Smooth muscle cell (in vitro differentiated cells): ENCODE data around the gene RHBDD3. TPM values are rescaled to one million over a fixed set of nuclear protein-coding genes. Genes with fewer than 3 reads are reported as not detected.

Experiments used
- DNase-seq: peaks from one replicate; lab custom pipeline; 2025; ENCODE audit not compliant: unreplicated experiment; lab: John Stamatoyannopoulos, UW
- H2AFZ ChIP-seq: fragments of 200-600 bp; sonication (generic); 2 replicates; pipeline ENCODE4 v1.6.0; 2016; ENCODE audit warnings: antibody characterized with exemption, low read depth, mild to moderate bottlenecking
- H3F3A ChIP-seq: fragments of 200-600 bp; sonication (generic); 2 replicates; pipeline ENCODE4 v1.6.0; 2017; ENCODE audit warnings: antibody characterized with exemption, low read depth
- H3K27ac ChIP-seq: fragments of 200-600 bp; sonication (generic); 2 replicates; pipeline ENCODE4 v1.5.1; 2016; ENCODE audit warnings: low read depth, mild to moderate bottlenecking
- H3K27me3 ChIP-seq: fragments of 200-600 bp; sonication (generic); 2 replicates; pipeline ENCODE4 v1.6.1; 2016; ENCODE audit warnings: low read depth, mild to moderate bottlenecking
- H3K36me3 ChIP-seq: fragments of 200-600 bp; sonication (generic); 2 replicates; pipeline ENCODE4 v1.5.1; 2016; ENCODE audit warnings: low read depth
- H3K4me1 ChIP-seq: fragments of 200-600 bp; sonication (generic); 2 replicates; pipeline ENCODE4 v1.5.1; 2016; ENCODE audit warnings: low read depth
- H3K4me2 ChIP-seq: fragments of 200-600 bp; sonication (generic); 2 replicates; pipeline ENCODE4 v1.6.0; 2016; ENCODE audit warnings: mild to moderate bottlenecking
- H3K4me3 ChIP-seq: fragments of 200-600 bp; sonication (generic); 2 replicates; pipeline ENCODE4 v1.5.1; 2016; ENCODE audit warnings: mild to moderate bottlenecking
- H3K79me2 ChIP-seq: fragments of 200-600 bp; sonication (generic); 2 replicates; pipeline ENCODE4 v1.6.0; 2016; ENCODE audit warnings: low read depth, mild to moderate bottlenecking
- H3K9ac ChIP-seq: fragments of 200-600 bp; sonication (generic); 2 replicates; pipeline ENCODE4 v1.6.0; 2016; ENCODE audit warnings: low read depth
- H3K9me3 ChIP-seq: fragments of 200-600 bp; sonication (generic); replicated peaks from 2 replicates; pipeline ENCODE4 v1.5.1; 2016; ENCODE audit warnings: low read depth
- H4K20me1 ChIP-seq: fragments of 200-600 bp; sonication (generic); 2 replicates; pipeline ENCODE4 v1.6.0; 2016; ENCODE audit warnings: low read depth
- WGBS: methylation state at CpG from one replicate; pipeline ENCODE4 v1.1.7; 2016; ENCODE audit warnings: low lambda C conversion rate; 5-methylcytosine and 5-hydroxymethylcytosine counted together
- polyA plus RNA-seq: library from polyadenylated mRNA; unstranded; fragments of >200 nt; fragmentation: Nextera tagmentation; extraction: Ambion mirVana; gene quantifications from 2 replicates; pipeline ENCODE4 v1.2.1, GENCODE V29; 2016
- total RNA-seq: library from RNA; depleted of rRNA; stranded (reverse); fragments of >200 nt; gene quantifications from 2 replicates; pipeline ENCODE4 v1.2.3, GENCODE V29; 2014
- TF ChIP-seq, protein P1 (sequence below): fragments of 200-600 bp; sonication (generic); IDR thresholded peaks from 2 replicates; pipeline ENCODE4 v1.5.1; 2017; ENCODE audit warnings: borderline replicate concordance, mild to moderate bottlenecking, antibody characterized with exemption; ENCODE audit not compliant: insufficient read depth, poor library complexity, severe bottlenecking

The RHBDD3 gene
- total and polyA plus RNA-seq, 2 experiments from 2014 or later: 16.5 to 39.1 TPM

DNA sequence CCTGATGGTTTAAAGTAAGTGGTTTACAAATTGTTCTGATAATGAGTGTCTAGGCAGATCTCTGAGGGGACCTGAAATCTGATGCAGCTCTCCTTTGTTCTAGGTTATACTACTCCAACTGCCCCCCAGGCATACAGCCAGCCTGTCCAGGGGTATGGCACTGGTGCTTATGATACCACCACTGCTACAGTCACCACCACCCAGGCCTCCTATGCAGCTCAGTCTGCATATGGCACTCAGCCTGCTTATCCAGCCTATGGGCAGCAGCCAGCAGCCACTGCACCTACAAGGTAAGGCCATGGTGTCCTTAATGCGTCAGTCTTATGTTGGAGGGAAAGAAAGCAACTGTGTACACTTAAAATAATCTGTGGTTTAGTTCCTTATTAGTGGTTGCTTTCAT is 10.1 kb upstream of the RHBDD3 start:
- Histone ChIP-seq H3K4me2 (no peak overlapping the region), H3K4me1 (no peaks in the 10 kb centered on the region), H3K79me2 (peaks cover 100% of the 10 kb centered on the region), H4K20me1 (peaks cover 100% of the 10 kb centered on the region), H3K9ac (no peak overlapping the region), H3K4me3 (no peak overlapping the region), H3K27ac (no peak overlapping the region), H3F3A (no peaks in the 10 kb centered on the region), H3K27me3 (no peaks in the 10 kb centered on the region), H3K9me3 (no peaks in the 10 kb centered on the region), H3K36me3 (peaks cover 46% of the 10 kb centered on the region), H2AFZ (no peak overlapping the region)
- TF ChIP-seq, protein P1, sequence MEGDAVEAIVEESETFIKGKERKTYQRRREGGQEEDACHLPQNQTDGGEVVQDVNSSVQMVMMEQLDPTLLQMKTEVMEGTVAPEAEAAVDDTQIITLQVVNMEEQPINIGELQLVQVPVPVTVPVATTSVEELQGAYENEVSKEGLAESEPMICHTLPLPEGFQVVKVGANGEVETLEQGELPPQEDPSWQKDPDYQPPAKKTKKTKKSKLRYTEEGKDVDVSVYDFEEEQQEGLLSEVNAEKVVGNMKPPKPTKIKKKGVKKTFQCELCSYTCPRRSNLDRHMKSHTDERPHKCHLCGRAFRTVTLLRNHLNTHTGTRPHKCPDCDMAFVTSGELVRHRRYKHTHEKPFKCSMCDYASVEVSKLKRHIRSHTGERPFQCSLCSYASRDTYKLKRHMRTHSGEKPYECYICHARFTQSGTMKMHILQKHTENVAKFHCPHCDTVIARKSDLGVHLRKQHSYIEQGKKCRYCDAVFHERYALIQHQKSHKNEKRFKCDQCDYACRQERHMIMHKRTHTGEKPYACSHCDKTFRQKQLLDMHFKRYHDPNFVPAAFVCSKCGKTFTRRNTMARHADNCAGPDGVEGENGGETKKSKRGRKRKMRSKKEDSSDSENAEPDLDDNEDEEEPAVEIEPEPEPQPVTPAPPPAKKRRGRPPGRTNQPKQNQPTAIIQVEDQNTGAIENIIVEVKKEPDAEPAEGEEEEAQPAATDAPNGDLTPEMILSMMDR: no peak
- no peak for DNase-seq
- 100% methylated on average over 1 of the region's 1 CpG for WGBS

DNA sequence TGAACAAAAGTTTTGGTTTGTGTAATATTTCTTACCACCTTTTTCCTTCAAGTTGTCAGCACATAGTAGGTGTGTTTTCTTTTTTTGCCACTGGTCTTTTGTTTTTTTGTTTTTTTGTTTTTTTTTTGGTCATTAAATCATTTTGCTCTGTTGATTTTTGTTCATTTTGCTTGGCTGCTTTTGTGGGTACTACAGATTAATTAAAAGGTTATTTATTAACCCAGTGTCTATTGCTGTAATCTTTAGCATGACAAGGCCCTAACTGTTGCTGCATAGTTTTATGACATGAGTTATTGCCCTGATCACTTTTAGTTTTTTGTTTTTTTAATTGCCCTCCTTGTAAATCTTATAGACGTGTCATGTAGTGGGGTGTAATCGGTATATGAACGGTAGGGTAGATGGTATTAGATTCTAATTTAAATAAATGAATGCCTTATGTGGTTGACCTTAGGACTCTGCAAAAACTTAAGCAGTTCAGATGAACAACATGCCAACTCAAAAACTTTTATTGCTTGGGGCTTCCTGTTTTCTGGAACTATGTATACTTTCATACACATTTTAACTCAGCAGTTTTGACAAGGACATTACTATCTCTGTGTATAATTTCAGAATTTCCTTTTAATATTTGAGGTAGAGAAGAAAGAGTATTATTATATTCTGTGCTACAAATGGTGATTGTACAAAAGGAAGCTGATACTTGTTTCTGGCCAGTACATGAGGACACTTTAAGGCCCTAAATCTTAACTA is 8.2 kb upstream of the RHBDD3 start:
- H3K27me3 ChIP-seq: no peaks in the 10 kb centered on the region
- H2AFZ ChIP-seq: no peak overlapping the region
- no peak overlapping the region for H3K4me3 ChIP-seq
- H3K79me2 ChIP-seq: peaks cover 100% of the 10 kb centered on the region
- H3K4me2 ChIP-seq: no peak overlapping the region
- H4K20me1 ChIP-seq: peaks cover 100% of the 10 kb centered on the region
- no peaks in the 10 kb centered on the region for H3K9me3 ChIP-seq
- TF ChIP-seq, protein P1: no peak
- peaks cover 34% of the 10 kb centered on the region for H3K36me3 ChIP-seq
- 89% methylated on average over 3 of the region's 3 CpGs for WGBS
- no peak overlapping the region for H3K9ac ChIP-seq
- peaks cover 15% of the 10 kb centered on the region for H3K4me1 ChIP-seq
- DNase-seq: no peak
- H3K27ac ChIP-seq: no peak overlapping the region
- H3F3A ChIP-seq: no peaks in the 10 kb centered on the region

DNA sequence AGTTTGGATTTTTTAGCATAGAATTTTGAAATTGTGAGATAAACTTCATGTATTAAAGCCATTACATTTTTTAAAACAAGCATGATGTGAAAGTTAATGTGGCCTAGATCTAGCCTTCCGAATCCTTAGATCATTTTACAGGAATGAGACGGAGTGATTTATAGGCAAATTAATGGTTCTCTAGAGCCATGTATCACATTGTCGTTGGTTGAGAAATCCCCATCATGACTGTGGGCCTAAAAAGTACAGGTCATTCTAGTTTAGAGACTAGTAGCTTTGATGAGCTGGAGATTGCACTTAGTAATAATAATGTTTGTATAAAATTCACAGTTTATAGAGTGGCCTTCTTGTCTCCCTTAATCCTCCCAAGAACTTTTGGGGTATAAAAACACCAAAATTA is 7.4 kb upstream of the RHBDD3 start:
- H3K4me2 ChIP-seq: no peak overlapping the region
- H3K27ac ChIP-seq: no peak overlapping the region
- peaks cover 100% of the 10 kb centered on the region for H4K20me1 ChIP-seq
- H3F3A ChIP-seq: peaks cover 3% of the 10 kb centered on the region
- H3K9ac ChIP-seq: no peak overlapping the region
- TF ChIP-seq, protein P1: no peak
- H3K79me2 ChIP-seq: peaks cover 100% of the 10 kb centered on the region
- DNase-seq: no peak
- peaks cover 24% of the 10 kb centered on the region for H3K4me1 ChIP-seq
- H3K27me3 ChIP-seq: no peaks in the 10 kb centered on the region
- H3K9me3 ChIP-seq: no peaks in the 10 kb centered on the region
- WGBS: 86% methylated on average over 3 of the region's 3 CpGs
- H2AFZ ChIP-seq: no peak overlapping the region
- H3K4me3 ChIP-seq: no peak overlapping the region
- H3K36me3 ChIP-seq: peaks cover 34% of the 10 kb centered on the region

DNA sequence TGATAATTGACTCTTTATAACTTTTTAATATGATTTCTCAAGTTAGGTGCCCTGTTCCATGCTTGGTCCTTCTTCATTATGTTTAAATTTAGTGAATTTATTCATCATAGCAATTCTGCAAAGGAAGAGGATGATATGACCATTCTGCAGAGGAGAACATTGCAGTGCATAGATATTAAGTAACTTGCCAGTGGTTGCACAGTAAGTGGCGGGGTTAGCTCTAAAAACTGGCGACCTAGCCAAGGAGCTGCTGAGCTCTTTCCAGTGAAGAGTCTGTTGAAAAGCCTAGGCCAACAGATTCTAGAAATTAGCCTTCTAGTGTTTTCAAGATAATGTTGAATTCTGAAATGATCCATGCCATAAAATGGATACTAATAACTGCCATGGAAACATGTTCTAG is 4.8 kb upstream of the RHBDD3 start:
- H3K4me1 ChIP-seq: peaks cover 32% of the 10 kb centered on the region
- peaks cover 91% of the 10 kb centered on the region for H4K20me1 ChIP-seq
- H3F3A ChIP-seq: peaks cover 11% of the 10 kb centered on the region
- H3K4me3 ChIP-seq: no peak overlapping the region
- no peak for DNase-seq
- H3K4me2 ChIP-seq: no peak overlapping the region
- WGBS: 97% methylated on average over 2 of the region's 2 CpGs
- H3K27me3 ChIP-seq: no peaks in the 10 kb centered on the region
- H3K27ac ChIP-seq: no peak overlapping the region
- H3K9me3 ChIP-seq: no peaks in the 10 kb centered on the region
- peaks cover 95% of the 10 kb centered on the region for H3K79me2 ChIP-seq
- H3K9ac ChIP-seq: no peak overlapping the region
- no peak overlapping the region for H2AFZ ChIP-seq
- TF ChIP-seq, protein P1: no peak
- H3K36me3 ChIP-seq: peaks cover 28% of the 10 kb centered on the region
